ENCODE results near the gene MPHOSPH8. TPM values are rescaled to one million over a fixed set of nuclear protein-coding genes. Genes with fewer than 3 reads are reported as not detected.

Gene MPHOSPH8, protein sequence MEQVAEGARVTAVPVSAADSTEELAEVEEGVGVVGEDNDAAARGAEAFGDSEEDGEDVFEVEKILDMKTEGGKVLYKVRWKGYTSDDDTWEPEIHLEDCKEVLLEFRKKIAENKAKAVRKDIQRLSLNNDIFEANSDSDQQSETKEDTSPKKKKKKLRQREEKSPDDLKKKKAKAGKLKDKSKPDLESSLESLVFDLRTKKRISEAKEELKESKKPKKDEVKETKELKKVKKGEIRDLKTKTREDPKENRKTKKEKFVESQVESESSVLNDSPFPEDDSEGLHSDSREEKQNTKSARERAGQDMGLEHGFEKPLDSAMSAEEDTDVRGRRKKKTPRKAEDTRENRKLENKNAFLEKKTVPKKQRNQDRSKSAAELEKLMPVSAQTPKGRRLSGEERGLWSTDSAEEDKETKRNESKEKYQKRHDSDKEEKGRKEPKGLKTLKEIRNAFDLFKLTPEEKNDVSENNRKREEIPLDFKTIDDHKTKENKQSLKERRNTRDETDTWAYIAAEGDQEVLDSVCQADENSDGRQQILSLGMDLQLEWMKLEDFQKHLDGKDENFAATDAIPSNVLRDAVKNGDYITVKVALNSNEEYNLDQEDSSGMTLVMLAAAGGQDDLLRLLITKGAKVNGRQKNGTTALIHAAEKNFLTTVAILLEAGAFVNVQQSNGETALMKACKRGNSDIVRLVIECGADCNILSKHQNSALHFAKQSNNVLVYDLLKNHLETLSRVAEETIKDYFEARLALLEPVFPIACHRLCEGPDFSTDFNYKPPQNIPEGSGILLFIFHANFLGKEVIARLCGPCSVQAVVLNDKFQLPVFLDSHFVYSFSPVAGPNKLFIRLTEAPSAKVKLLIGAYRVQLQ
- 10 to 100 TPM; 57.9 to 83.6 (median 70.3) TPM for polyA plus RNA-seq (ENCODE audit: insufficient read length in 3 of 3)
- long read RNA-seq, donor 1, full-length matches to known transcripts = 4 of 58 reads
- long read RNA-seq, donor 1, partial matches to known transcripts = 54 of 58 reads
- long read RNA-seq, donor 1, other reads (novel, unspliced or antisense) = 0 of 58 reads
- long read RNA-seq, donor 2, full-length matches to known transcripts = 5 of 49 reads
- long read RNA-seq, donor 2, partial matches to known transcripts = 44 of 49 reads
- long read RNA-seq, donor 2, other reads (novel, unspliced or antisense) = 0 of 49 reads
- long read RNA-seq, donor 3, full-length matches to known transcripts = 2 of 71 reads
- long read RNA-seq, donor 3, partial matches to known transcripts = 69 of 71 reads
- long read RNA-seq, donor 3, other reads (novel, unspliced or antisense) = 0 of 71 reads
- long read RNA-seq, donor 4, full-length matches to known transcripts = 6 of 77 reads
- long read RNA-seq, donor 4, partial matches to known transcripts = 51 of 77 reads
- long read RNA-seq, donor 4, other reads (novel, unspliced or antisense) = 20 of 77 reads
- long read RNA-seq, donor 5, partial matches to known transcripts = 29 of 29 reads
- long read RNA-seq, donor 5, other reads (novel, unspliced or antisense) = 0 of 29 reads
- long read RNA-seq, donor 6, full-length matches to known transcripts = 11 of 175 reads
- long read RNA-seq, donor 6, partial matches to known transcripts = 137 of 175 reads
- long read RNA-seq, donor 6, other reads (novel, unspliced or antisense) = 27 of 175 reads
- long read RNA-seq, donor 7, partial matches to known transcripts = 87 of 91 reads
- long read RNA-seq, donor 7, other reads (novel, unspliced or antisense) = 0 of 91 reads
- long read RNA-seq, donor 8, partial matches to known transcripts = 34 of 37 reads
- long read RNA-seq, donor 8, other reads (novel, unspliced or antisense) = 0 of 37 reads
- long read RNA-seq, donor 9, full-length matches to known transcripts = 12 of 161 reads
- long read RNA-seq, donor 9, partial matches to known transcripts = 116 of 161 reads
- long read RNA-seq, donor 9, other reads (novel, unspliced or antisense) = 33 of 161 reads
- long read RNA-seq, donor 10, transcript MPHOSPH8-202 (3 exons, 1,048 nt) = major isoform, 9 of 94 reads
- long read RNA-seq, donor 10, partial matches to known transcripts = 85 of 94 reads
- long read RNA-seq, donor 10, other reads (novel, unspliced or antisense) = 0 of 94 reads
- long read RNA-seq, donor 11, partial matches to known transcripts = 38 of 39 reads
- long read RNA-seq, donor 11, other reads (novel, unspliced or antisense) = 0 of 39 reads
- long read RNA-seq, donor 12, full-length matches to known transcripts = 7 of 170 reads
- long read RNA-seq, donor 12, partial matches to known transcripts = 130 of 170 reads
- long read RNA-seq, donor 12, other reads (novel, unspliced or antisense) = 33 of 170 reads
- long read RNA-seq, donor 13, transcript MPHOSPH8-202 (3 exons, 1,048 nt) = major isoform, 11 of 105 reads
- long read RNA-seq, donor 13, partial matches to known transcripts = 83 of 105 reads
- long read RNA-seq, donor 13, other reads (novel, unspliced or antisense) = 11 of 105 reads
- long read RNA-seq, donor 14 = 0 reads
- long read RNA-seq, donor 15, full-length matches to known transcripts = 10 of 88 reads
- long read RNA-seq, donor 15, partial matches to known transcripts = 78 of 88 reads
- long read RNA-seq, donor 15, other reads (novel, unspliced or antisense) = 0 of 88 reads
- long read RNA-seq, donor 16, transcript MPHOSPH8-202 (3 exons, 1,048 nt) = major isoform, 7 of 68 reads
- long read RNA-seq, donor 16, partial matches to known transcripts = 61 of 68 reads
- long read RNA-seq, donor 16, other reads (novel, unspliced or antisense) = 0 of 68 reads

DNA sequence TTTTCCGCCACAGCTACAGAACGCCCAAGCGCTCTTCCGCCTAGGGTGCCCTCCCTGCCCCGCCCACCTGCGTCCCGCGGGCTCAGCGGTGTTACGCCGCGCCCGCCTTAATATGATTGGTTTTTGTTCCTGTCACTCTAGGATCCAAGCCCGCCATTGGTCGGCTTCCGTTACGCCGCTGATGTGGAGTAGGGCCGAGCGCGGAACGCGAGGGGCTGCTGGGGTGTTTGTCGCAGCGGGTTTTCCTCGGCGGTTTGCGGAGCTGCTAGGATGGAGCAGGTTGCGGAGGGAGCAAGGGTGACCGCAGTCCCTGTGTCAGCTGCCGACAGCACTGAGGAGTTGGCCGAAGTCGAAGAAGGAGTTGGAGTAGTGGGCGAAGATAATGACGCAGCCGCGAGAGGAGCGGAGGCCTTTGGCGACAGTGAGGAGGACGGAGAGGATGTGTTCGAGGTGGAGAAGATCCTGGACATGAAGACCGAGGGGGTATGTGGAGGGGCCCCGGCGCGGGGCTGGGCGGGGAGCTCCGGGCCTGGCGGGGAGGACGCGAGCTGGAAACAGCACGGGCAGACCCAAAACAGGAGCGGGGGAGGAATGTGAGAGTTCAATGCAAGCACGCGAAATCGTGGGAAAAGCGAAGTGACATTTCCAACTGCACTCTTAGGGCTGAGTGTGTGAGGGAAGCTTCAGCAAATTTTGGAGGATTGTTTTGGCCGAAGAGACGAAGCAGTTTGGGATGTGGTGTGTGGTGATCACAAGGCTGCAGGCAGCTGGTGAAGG, at the start of gene MPHOSPH8:
TSS of gene MPHOSPH8 (plus strand) at position 181 of the 777 bp plus-strand sequence. CDS start at position 271, 90 bp downstream.
- DNase-seq = peak; percentile 95

DNA sequence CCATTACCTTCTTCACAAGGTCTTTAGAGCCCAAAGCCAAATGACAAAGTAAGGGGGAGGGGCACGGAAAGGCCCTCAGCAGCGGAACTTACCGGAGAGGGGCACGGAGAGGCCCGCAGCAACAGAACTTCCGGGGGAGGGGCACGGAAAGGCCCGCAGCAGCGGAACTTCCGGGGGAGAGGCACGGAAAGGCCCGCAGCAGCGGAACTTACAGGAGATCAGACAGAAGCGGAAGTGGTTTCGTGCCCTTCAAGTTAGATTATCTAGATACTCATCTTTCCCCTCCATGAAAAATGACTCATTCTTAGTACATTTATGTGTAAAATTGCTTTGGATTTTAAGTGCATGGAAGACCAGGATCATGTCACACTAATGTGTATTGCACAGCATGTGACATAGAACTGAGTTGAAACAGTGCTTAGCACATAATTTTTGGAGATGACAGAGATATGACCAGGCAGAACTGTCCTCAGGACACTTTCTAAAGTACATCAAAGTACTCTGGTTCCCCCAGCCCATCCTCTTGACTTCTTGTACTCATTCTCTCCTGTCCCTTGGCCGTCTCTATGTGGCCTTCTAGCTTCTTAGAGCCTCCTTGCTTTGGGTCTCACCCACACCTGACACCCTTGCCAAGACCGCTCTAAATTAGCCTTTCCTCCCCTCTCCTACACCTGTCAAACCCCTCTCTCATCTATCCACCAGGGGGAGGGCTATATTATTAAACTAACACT, 46.4 kb upstream of the MPHOSPH8 start:
- DNase-seq = no peak

GRCh38 chr13:19587635-19588300, 45.7 kb upstream of the MPHOSPH8 start:
- peak; percentile 24 for DNase-seq

DNA sequence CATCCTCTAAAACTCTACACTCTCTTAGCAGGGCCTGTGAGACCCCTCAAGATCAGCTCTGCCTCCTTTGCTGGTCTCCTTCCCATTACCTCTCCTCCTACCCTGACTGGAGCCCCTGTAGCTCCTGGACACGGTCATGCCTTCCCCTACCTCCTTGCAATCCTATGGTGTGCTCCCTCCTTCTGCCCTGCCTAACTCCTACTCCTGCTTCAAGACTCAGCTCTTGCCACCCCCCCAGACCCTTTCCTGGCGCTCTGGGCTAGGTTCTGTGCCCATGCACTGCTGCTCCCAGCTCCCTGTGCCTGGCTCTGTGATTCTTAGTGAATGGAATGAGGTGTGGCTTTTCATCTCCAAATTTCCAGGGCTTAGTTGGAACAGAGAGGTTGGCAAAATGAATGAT, 44.1 kb upstream of the MPHOSPH8 start:
- no peak for DNase-seq

DNA sequence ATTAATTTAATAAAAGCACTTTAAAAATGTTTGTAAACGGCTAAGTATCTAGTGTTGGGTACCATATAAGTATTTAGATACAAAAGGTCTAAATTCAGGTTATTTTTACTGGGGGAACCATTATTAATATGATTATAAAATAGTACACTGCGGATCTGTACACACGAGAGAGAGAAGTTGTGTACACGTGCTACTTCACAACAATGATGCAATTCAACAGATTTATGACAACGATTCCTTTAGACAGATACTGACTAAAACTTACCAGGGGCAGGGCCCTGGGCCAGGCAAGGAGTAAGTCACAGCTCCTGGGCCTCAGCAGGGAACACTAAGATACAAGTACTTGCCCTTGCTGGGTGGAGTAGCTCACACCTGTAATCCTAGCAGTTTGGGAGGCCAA, 43.0 kb upstream of the MPHOSPH8 start:
- DNase-seq = no peak

DNA sequence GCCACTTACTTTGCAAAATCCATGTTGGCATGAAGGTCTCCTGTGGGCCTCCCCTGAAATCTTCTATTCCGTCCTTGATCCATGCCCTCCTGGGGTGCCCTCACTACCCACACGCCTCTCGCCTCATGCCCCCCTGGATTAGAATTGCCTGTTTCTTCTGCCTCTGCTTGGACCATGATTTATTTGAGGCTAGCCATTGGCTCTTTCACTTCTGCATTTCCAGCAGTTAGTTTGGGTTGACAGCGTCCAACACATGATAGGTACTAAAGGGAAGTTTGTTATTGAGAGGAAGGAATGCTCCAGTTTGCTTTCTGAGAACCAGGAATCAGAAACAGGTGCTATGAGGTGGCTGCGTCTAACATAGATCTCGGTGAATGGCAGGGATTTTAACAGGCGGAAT, 41.6 kb upstream of the MPHOSPH8 start:
- DNase-seq = no peak

- DNase-seq = no peak
Observed at GRCh38 chr13:19592657-19593180, 40.7 kb upstream of the MPHOSPH8 start.

DNA sequence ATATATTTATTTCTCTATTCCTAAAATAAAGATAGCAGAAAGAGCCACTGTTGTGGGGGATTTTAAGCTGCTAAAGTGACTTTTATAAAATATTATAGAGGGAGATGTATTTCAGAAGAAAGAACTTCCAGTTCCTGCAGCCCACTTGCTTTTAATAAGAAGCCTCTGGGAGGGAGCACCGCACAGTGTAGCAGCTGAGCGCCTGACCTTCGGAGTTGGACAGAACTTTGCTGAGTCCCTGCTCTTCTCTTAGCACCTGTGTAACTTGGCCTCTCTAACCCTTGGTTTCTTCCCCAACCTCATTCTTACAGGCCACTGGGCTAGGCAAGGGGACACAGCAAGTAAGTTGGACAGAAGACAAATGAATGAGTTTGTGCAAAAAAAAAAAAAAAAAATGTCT, 37.4 kb upstream of the MPHOSPH8 start:
- DNase-seq = no peak

DNA sequence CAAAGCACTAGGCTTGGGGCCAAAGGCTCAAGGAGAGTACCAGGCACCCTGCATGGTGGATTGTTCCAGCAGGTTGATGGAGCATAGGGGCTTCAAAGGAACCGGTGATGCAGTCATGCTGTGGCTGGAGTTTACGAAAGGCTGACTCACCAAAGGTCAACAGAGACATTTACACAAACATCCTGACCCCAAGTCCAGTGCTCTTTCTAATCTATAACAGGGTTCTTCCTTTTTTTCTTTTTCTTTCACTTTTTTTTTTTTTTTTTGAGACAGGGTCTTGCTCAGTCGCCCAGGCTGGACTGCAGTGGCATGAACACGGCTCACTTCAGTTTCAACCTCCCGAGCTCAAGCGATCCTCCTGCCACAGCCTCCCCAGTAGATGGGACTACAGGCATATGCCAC, 36.5 kb upstream of the MPHOSPH8 start:
- DNase-seq = no peak

- DNase-seq = no peak
Observed at GRCh38 chr13:19597523-19597922, 35.9 kb upstream of the MPHOSPH8 start.

GRCh38 chr13:19601749-19602725, 31.4 kb upstream of the MPHOSPH8 start:
- peak; percentile 46 for DNase-seq

GRCh38 chr13:19604306-19604705, 29.2 kb upstream of the MPHOSPH8 start:
- no peak for DNase-seq

DNA sequence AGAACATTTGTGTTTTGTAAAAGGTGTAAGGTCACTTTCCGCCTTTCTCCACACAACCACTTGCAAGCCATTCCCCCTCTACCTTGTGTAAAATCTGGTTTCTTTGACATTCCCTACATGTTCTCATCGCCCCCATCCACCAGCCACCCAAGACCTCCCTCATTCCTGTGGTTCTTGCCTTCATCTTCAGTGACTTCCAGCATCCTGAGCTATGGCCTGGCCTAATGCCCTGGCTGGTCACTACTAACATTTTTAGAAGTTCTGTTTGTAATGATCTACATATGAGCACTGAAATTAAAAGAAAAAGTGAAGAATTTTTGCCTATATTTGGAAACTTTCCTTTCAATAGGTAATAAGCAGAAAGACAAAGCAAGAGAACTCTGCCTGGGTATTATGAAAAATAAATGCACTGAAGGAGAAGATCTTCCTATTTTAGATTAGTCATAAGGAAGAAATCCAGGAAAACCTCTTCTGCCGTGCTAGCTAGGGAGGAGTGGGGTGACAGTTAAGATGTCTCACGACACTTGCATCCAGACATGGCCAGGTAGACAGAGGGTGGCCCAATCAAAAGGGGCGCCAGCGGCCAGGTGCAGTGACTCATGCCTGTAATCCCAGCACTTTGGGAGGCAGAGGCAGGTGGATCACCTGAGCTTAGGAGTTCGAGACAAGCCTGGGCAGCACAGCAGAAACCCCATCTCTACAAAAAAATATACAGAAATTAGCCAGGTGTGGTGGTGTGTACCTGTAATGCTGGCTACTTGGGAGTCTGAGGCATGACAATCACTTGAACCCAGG, 28.1 kb upstream of the MPHOSPH8 start:
- DNase-seq = no peak

- no peak for DNase-seq
Observed at GRCh38 chr13:19606152-19606551, 27.3 kb upstream of the MPHOSPH8 start.
